Measurements from ENCODE around the gene SORL1.
A peak's percentile ranks its signal among the peaks of the same experiment; 100 is the strongest.

The SORL1 gene

GRCh38 chr11:121431820-121432526 is 20.1 kb upstream of the SORL1 start:
- intact Hi-C loops (cut with DNase I; ENCODE audit: low total_unique reads): no loop called here
- Histone ChIP-seq H3K4me3 (no peak overlapping the region), H3K27ac (no peak overlapping the region), H3K36me3 (no peaks in the 10 kb centered on the region), H3K27me3 (no peaks in the 10 kb centered on the region), H3K9me3 (no peaks in the 10 kb centered on the region), H3K4me1 (peaks cover 0 to 7% (median 3%) of the 10 kb centered on the region in 4 donors)
- DNase-seq: no peak
- TF ChIP-seq CTCF (IDR thresholded peaks at IDR 0.05): no peak

- intact Hi-C loops (cut with DNase I; ENCODE audit: low total_unique reads): no loop called here
- Histone ChIP-seq H3K4me1 (peaks cover 0 to 27% (median 14%) of the 10 kb centered on the region in 4 donors), H3K9me3 (no peaks in the 10 kb centered on the region), H3K4me3 (no peak overlapping the region), H3K27ac (no peak overlapping the region), H3K27me3 (no peaks in the 10 kb centered on the region), H3K36me3 (no peaks in the 10 kb centered on the region)
- no peak for DNase-seq
- TF ChIP-seq CTCF (IDR thresholded peaks at IDR 0.05): no peak
Observed at GRCh38 chr11:121435132-121435531, 17.0 kb upstream of the SORL1 start.

- Histone ChIP-seq H3K4me1 (peaks cover 0 to 29% (median 14%) of the 10 kb centered on the region in 4 donors), H3K9me3 (no peaks in the 10 kb centered on the region), H3K36me3 (no peaks in the 10 kb centered on the region), H3K27ac (no peak overlapping the region), H3K27me3 (no peaks in the 10 kb centered on the region), H3K4me3 (no peak overlapping the region)
- DNase-seq: no peak
- intact Hi-C loops (cut with DNase I; ENCODE audit: low total_unique reads): no loop called here
- TF ChIP-seq CTCF (IDR thresholded peaks at IDR 0.05): no peak
Observed at GRCh38 chr11:121435551-121436511, 16.3 kb upstream of the SORL1 start.

- H3K27me3 ChIP-seq: no peaks in the 10 kb centered on the region
- H3K27ac ChIP-seq: no peak overlapping the region
- no peak for TF ChIP-seq CTCF (IDR thresholded peaks at IDR 0.05)
- H3K36me3 ChIP-seq: no peaks in the 10 kb centered on the region
- H3K4me3 ChIP-seq: no peak overlapping the region
- H3K9me3 ChIP-seq: no peaks in the 10 kb centered on the region
- peaks cover 0 to 29% (median 14%) of the 10 kb centered on the region in 4 donors for H3K4me1 ChIP-seq
- intact Hi-C loops (cut with DNase I; ENCODE audit: low total_unique reads): no loop called here
- peak in 1 of 2 donors; percentile 36 for DNase-seq
Observed at GRCh38 chr11:121437018-121437685, 15.0 kb upstream of the SORL1 start.

GRCh38 chr11:121437686-121438078 is 14.4 kb upstream of the SORL1 start:
- Histone ChIP-seq H3K4me1 (peaks cover 0 to 29% (median 14%) of the 10 kb centered on the region in 4 donors), H3K9me3 (no peaks in the 10 kb centered on the region), H3K27me3 (no peaks in the 10 kb centered on the region), H3K4me3 (no peak overlapping the region), H3K27ac (no peak overlapping the region), H3K36me3 (no peaks in the 10 kb centered on the region)
- intact Hi-C loops (cut with DNase I; ENCODE audit: low total_unique reads): no loop called here
- DNase-seq: no peak
- TF ChIP-seq CTCF (IDR thresholded peaks at IDR 0.05): no peak
